K562 (cell line): ENCODE results near the gene ZFY.

Source experiments
- CCAR2 ChIP-seq: fragments of 200-400 bp; formaldehyde crosslinking; IDR thresholded peaks from 2 replicates; pipeline ENCODE4 v1.6.1; 2017; ENCODE audit warnings: mild to moderate bottlenecking, low read depth, low read length
- EP300 ChIP-seq: IDR thresholded peaks from 2 replicates; pipeline ENCODE4 v1.6.1; 2012; ENCODE audit warnings: low read length, improper control_type of control experiment
- ETV6 ChIP-seq, 3 experiments: fragments of 150-350 bp in 1 of 3; sonication (generic) in 1 of 3; formaldehyde crosslinking in 1 of 3; IDR thresholded peaks; 2 replicates each; pipeline versions ENCODE4 v1.6.1 to v1.8.0; 2014 to 2022; ENCODE audit warnings: borderline replicate concordance in 2 of 3, low read depth in 2 of 3, antibody characterized with exemption in 1 of 3, low read length in 1 of 3, mild to moderate bottlenecking in 1 of 3, missing genetic modification reagents in 1 of 3
- FOXJ3 ChIP-seq: sonication (generic); formaldehyde crosslinking; IDR thresholded peaks from 2 replicates; pipeline ENCODE4 v1.4.0; 2020; ENCODE audit warnings: mild to moderate bottlenecking, missing genetic modification reagents
- HLTF ChIP-seq: fragments of 450-650 bp; IDR thresholded peaks from 2 replicates; pipeline ENCODE4 v1.6.1; 2016
- PCBP1 ChIP-seq: fragments of 200-400 bp; formaldehyde crosslinking; IDR thresholded peaks from 2 replicates; pipeline ENCODE4 v1.6.1; 2018; ENCODE audit warnings: mild to moderate bottlenecking, low read depth, low read length; ENCODE audit not compliant: poor library complexity, severe bottlenecking
- TF ChIP-seq, protein P1 (sequence below): fragments of 450-650 bp; IDR thresholded peaks from 2 replicates; pipeline ENCODE4 v1.7.1; 2018; ENCODE audit warnings: mild to moderate bottlenecking, low read depth; ENCODE audit not compliant: partially characterized antibody

- TF ChIP-seq PCBP1 (no peak), FOXJ3 (CRISPR knock-in tag) (no peak), EP300 (no peak), ETV6 (IDR thresholded peaks at IDR 0.05; ENCODE audit: borderline replicate concordance in 1 of 2, low read depth in 2 of 2, low read length in 1 of 2) (no peak), ETV6 (CRISPR knock-in tag; IDR thresholded peaks at IDR 0.05; ENCODE audit: borderline replicate concordance) (no peak), HLTF (no peak), CCAR2 (no peak)
- TF ChIP-seq, protein P1, sequence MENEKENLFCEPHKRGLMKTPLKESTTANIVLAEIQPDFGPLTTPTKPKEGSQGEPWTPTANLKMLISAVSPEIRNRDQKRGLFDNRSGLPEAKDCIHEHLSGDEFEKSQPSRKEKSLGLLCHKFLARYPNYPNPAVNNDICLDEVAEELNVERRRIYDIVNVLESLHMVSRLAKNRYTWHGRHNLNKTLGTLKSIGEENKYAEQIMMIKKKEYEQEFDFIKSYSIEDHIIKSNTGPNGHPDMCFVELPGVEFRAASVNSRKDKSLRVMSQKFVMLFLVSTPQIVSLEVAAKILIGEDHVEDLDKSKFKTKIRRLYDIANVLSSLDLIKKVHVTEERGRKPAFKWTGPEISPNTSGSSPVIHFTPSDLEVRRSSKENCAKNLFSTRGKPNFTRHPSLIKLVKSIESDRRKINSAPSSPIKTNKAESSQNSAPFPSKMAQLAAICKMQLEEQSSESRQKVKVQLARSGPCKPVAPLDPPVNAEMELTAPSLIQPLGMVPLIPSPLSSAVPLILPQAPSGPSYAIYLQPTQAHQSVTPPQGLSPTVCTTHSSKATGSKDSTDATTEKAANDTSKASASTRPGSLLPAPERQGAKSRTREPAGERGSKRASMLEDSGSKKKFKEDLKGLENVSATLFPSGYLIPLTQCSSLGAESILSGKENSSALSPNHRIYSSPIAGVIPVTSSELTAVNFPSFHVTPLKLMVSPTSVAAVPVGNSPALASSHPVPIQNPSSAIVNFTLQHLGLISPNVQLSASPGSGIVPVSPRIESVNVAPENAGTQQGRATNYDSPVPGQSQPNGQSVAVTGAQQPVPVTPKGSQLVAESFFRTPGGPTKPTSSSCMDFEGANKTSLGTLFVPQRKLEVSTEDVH: no peak
These were observed 83.4 kb downstream of the ZFY start for GRCh38 chrY:3018546-3018945.
